HG03521 (cell line): ENCODE results near the gene TAF4B.
"Not testable (repeated sequence)": the region's sequence is repeated elsewhere in the genome, so short reads cannot be mapped to it uniquely, and the experiment has no call there.

ENCODE experiments used
- ATAC-seq: cut with Tn5 transposase; IDR thresholded peaks from one replicate; pipeline ENCODE4 v1.9.1; 2021; ENCODE audit warnings: mild to moderate bottlenecking, moderate library complexity; ENCODE audit not compliant: unreplicated experiment

The TAF4B gene

DNA sequence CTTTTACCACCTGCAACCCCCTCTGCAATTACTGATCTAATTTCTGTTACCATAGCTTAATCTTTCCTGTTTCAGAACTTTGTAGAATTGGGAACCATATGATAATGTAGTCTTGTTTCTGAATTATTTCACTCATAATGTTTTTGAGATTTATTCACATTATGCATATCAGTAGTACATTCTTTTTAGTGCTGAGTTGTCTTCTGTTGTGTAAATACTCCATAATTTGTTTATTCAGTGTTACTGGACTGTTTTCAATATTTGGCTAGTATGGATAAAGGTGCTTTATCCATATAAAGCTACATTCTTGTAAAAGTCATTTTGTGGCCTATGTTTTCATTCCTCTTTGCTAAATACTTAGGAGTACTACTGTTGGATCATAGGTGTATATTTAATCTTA is 152.5 kb downstream of the TAF4B start:
- ATAC-seq: no peak

DNA sequence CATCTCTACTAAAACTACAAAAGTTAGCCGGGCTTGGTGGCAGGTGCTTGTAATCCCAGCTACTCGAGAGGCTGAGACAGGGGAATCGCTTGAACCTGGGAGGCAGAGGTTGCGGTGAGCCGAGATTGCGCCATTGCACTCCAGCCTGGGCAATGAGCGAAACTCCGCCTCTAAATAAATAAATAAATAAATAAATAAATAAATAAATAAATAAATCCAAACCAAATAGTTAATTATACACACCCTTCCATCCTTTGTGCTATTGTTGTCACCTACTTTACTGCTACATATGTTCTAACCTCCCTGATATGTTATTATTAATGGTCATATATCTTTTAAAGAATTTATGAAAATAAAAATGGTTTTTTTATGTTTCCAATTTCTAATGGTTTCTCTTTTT is 155.3 kb downstream of the TAF4B start:
- not testable (repeated sequence) for ATAC-seq

- ATAC-seq: peak; percentile 79
Measured at GRCh38 chr18:26383454-26384270, 157.4 kb downstream of the TAF4B start.

DNA sequence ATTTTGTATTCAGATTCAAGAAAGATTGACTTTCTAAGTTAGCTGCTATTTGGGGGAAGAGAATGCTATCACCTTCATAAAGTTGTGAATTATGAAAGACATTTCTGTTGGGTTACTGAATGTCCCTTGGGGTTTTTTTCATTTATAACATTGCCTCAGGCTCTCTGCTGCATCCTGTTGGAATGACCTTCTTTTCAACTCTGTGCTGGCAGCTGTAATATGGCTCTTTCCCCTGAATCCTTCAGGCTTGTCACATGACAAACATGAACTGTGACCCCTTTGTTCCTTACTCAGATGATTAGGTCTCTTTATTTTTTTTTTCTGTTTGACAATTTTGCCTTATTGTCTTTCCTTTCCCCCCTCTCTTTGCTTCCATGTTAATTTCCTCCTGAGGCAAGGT is 159.8 kb downstream of the TAF4B start:
- ATAC-seq: no peak

GRCh38 chr18:26386441-26386840 is 160.2 kb downstream of the TAF4B start:
- no peak for ATAC-seq

- ATAC-seq: no peak
Measured at GRCh38 chr18:26394047-26394654, 167.9 kb downstream of the TAF4B start.

DNA sequence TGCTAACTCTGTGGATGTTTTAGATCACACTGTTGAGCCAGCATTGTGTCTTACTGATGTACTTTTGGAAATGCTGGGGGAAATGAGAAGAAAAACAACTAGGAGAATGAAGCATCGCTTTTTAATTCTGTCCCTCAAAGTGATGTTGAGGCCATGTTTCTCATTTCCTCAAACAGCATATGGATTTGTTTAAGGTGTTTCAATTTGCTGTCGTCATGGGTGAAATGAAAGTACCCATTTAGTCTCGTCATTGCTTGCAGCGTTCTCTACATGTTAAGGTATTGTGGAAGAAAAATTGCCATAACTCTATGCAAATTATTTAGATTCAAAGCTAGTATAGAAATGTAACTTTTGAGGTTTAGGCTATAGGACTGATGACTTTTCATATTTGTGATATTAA is 170.8 kb downstream of the TAF4B start:
- peak; percentile 69 for ATAC-seq

GRCh38 chr18:26403491-26403890 is 177.2 kb downstream of the TAF4B start:
- ATAC-seq: no peak

GRCh38 chr18:26405190-26405801 is 179.1 kb downstream of the TAF4B start:
- peak; percentile 67 for ATAC-seq

DNA sequence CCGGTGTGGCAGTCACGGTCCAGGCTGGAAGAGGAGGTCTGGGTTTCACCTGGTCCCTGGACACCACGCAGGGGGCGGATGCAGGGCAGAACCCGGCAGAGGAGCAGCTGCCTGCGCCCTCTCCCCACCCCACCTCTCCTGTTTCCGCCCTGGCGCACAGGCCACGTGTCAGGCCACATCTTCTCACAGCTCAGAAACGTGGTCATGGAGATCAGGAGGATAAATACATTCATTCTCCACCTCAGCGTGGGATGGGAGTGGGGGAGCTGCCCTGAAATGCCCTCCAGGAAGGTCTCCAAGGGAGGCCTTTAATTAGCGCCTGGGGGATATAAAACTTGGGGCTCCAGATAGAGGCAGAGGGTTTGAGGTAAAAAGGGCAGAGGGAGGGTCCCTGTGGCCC is 180.1 kb downstream of the TAF4B start:
- ATAC-seq: no peak

- ATAC-seq: no peak
Measured at GRCh38 chr18:26406854-26407517, 180.7 kb downstream of the TAF4B start.

- no peak for ATAC-seq
Measured at GRCh38 chr18:26407736-26408601, 181.7 kb downstream of the TAF4B start.

DNA sequence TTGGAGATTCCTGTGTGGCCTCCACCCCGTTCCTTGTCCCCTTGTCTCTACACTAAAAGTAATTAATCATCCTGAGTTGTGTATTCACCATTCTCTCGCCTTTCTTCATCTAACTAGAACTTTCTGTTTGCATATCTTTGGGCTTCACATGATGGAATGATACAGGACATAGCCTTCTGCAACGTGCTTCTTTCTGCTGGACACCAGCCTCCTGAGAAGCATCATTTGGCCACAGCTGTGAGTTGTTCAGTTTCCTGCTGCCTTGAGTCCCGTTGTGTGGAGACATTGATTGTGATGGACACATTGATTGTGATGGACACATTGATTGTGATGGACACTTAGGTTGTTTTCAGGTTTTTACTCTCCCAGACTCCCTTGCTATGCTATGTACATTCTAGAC is 182.8 kb downstream of the TAF4B start:
- ATAC-seq: no peak

DNA sequence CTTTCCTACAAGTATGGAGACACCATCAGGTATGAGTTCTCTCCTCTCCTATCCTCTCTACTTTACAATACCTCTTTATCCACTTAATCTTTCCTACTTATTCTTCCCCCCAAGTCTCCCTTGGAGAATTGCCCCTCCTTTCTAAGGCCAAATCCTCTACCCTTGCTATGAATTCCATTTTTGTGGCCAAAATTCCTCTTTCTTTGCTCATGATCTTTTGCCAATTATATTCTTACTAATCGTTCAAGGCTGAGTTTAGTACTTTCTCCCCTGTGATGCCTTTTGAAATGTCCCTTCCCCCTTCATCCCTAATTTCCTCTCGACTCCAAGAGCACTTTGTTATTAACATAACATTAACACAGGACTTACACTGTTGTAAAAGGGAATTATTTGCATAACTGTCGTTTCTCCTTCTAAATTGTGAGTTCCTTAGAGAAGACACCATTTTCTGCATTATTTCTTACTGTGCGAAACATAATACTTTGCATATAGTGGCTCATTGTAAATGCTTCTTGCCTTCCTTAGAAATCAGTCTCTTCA is 188.7 kb downstream of the TAF4B start:
- no peak for ATAC-seq

- ATAC-seq: no peak
Measured at GRCh38 chr18:26415631-26416030, 189.4 kb downstream of the TAF4B start.

GRCh38 chr18:26416652-26417150 is 190.5 kb downstream of the TAF4B start:
- ATAC-seq: no peak

- no peak for ATAC-seq
Measured at GRCh38 chr18:26417190-26417589, 190.9 kb downstream of the TAF4B start.

DNA sequence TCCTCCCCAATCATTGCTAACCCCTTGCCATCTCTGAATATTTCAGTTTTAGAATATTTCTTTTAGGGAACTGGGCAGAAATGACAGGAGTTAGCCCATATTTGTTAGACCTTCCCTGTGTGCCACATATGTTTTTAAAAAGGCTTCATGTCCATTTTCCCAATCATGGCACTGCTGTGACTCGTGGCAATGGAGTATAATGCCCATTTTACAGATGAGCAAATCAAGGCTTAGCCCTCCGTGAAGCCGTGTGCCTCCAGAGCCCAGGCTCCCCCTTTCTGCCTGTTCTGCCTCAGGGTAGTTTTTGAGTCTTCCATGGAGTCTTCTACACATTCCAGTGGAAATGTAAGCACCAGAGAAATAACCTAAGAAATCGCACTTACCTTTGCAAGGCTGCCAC is 192.0 kb downstream of the TAF4B start:
- ATAC-seq: no peak

- ATAC-seq: no peak
Measured at GRCh38 chr18:26419746-26420145, 193.5 kb downstream of the TAF4B start.

DNA sequence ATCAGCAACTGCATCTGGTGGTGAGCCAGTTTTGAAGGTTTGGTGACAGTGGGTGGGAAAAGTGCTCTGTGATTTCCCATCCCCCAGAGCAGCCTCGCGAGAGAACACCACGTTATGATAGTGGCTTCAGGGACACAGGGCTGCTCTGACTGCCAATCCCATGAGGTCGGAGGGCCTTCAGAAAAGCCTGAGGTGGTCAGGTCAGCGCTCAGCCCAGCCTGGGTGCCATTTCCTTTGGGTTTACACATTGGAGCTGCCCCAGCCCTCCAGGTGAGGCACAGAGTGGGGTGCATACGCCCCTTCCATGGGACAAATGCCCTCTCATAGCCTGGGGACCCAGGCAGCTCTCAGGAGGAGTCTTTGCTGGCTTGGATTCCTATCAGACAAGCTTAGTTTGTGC is 195.3 kb downstream of the TAF4B start:
- ATAC-seq: no peak
